WTC11 (cell line): Measurements from ENCODE around the gene SOAT2. TPM values are rescaled to one million over a fixed set of nuclear protein-coding genes. Genes with fewer than 3 reads are reported as not detected.

ENCODE experiments used
- ATAC-seq: fragments of 200-7000 bp; cut with Tn5 transposase; 2 replicates; pipeline ENCODE4 v1.10.0; 2021; ENCODE audit warnings: mild to moderate bottlenecking, moderate library complexity
- CTCF ChIA-PET: fragments of 300-600 bp; sonication (Branson Sonifier 250); formaldehyde crosslinking; loops from one replicate; lab custom pipeline; 2021; ENCODE audit warnings: antibody characterized with exemption; lab: Charles Lee
- POLR2A ChIA-PET: fragments of 350-600 bp; sonication (Branson Sonifier 250); formaldehyde crosslinking; loops from one replicate; lab custom pipeline; 2021; ENCODE audit warnings: antibody characterized with exemption; lab: Charles Lee
- DNase-seq: peaks from one replicate; pipeline ENCODE4 v3.0.0; 2021; ENCODE audit warnings: low spot score
- H3K27ac Mint-ChIP-seq: 2 replicates; pipeline ENCODE4 v1.8.0; 2021; ENCODE audit warnings: mixed read lengths
- H3K27me3 Mint-ChIP-seq: 2 replicates; pipeline ENCODE4 v1.8.0; 2021; ENCODE audit warnings: low read depth, mild to moderate bottlenecking, moderate library complexity, mixed read lengths
- H3K36me3 Mint-ChIP-seq: 2 replicates; pipeline ENCODE4 v1.8.0; 2021; ENCODE audit warnings: mixed read lengths
- H3K4me1 Mint-ChIP-seq: 2 replicates; pipeline ENCODE4 v1.8.0; 2022; ENCODE audit warnings: mixed read lengths
- H3K4me3 Mint-ChIP-seq: 2 replicates; pipeline ENCODE4 v1.8.0; 2021; ENCODE audit warnings: mild to moderate bottlenecking, moderate library complexity, mixed read lengths
- H3K9me3 Mint-ChIP-seq: 2 replicates; pipeline ENCODE4 v1.8.0; 2021; ENCODE audit warnings: mixed read lengths
- ATF3 ChIP-seq: sonication (generic); formaldehyde crosslinking; conservative IDR thresholded peaks from 2 replicates; pipeline ENCODE4 v1.8.1; 2022; ENCODE audit warnings: mild to moderate bottlenecking, missing genetic modification reagents
- CBFB ChIP-seq: sonication (generic); formaldehyde crosslinking; IDR thresholded peaks from 2 replicates; pipeline ENCODE4 v1.8.1; 2022; ENCODE audit warnings: mild to moderate bottlenecking, low read depth, missing genetic modification reagents
- ERG ChIP-seq: fragments of 250-450 bp; sonication (Bioruptor Pico); IDR thresholded peaks from 2 replicates; pipeline ENCODE4 v1.8.0; 2021; ENCODE audit warnings: mild to moderate bottlenecking
- FOXJ3 ChIP-seq: sonication (generic); formaldehyde crosslinking; IDR thresholded peaks from 2 replicates; pipeline ENCODE4 v1.9.0; 2021; ENCODE audit warnings: missing genetic modification reagents, mild to moderate bottlenecking, borderline replicate concordance
- GRHL2 ChIP-seq: fragments of 250-450 bp; sonication (Bioruptor Pico); IDR thresholded peaks from 2 replicates; pipeline ENCODE4 v1.8.0; 2022; ENCODE audit warnings: mild to moderate bottlenecking, moderate library complexity; ENCODE audit not compliant: insufficient replicate concordance, severe bottlenecking
- IRF2 ChIP-seq: sonication (generic); formaldehyde crosslinking; IDR thresholded peaks from 2 replicates; pipeline ENCODE4 v1.8.0; 2022; ENCODE audit warnings: low read depth, missing genetic modification reagents, borderline replicate concordance
- JUN ChIP-seq: sonication (generic); formaldehyde crosslinking; IDR thresholded peaks from 2 replicates; pipeline ENCODE4 v1.8.0; 2023; ENCODE audit warnings: mild to moderate bottlenecking, missing genetic modification reagents
- PRRX2 ChIP-seq: fragments of 250-450 bp; sonication (Bioruptor Pico); IDR thresholded peaks from 2 replicates; pipeline ENCODE4 v1.8.0; 2021; ENCODE audit warnings: mild to moderate bottlenecking
- SP1 ChIP-seq: sonication (generic); formaldehyde crosslinking; conservative IDR thresholded peaks from 2 replicates; pipeline ENCODE4 v1.8.1; 2022; ENCODE audit warnings: missing genetic modification reagents
- TP53 ChIP-seq: sonication (generic); formaldehyde crosslinking; IDR thresholded peaks from 2 replicates; pipeline ENCODE4 v1.8.1; 2023; ENCODE audit warnings: mild to moderate bottlenecking, missing genetic modification reagents
- ZNF263 ChIP-seq: sonication (generic); formaldehyde crosslinking; IDR thresholded peaks from 2 replicates; pipeline ENCODE4 v1.8.1; 2022; ENCODE audit warnings: low read depth, mild to moderate bottlenecking, moderate library complexity, missing genetic modification reagents
- total RNA-seq: library from RNA; stranded (reverse); gene quantifications from 3 replicates; pipeline ENCODE4 v1.2.3, GENCODE V29; 2021
- TF ChIP-seq, protein P1 (sequence below): sonication (generic); formaldehyde crosslinking; IDR thresholded peaks from 2 replicates; pipeline ENCODE4 v1.8.0; 2023; ENCODE audit warnings: missing genetic modification reagents, mild to moderate bottlenecking, borderline replicate concordance
- TF ChIP-seq, protein P2 (sequence below): sonication (generic); formaldehyde crosslinking; IDR thresholded peaks from 2 replicates; pipeline ENCODE4 v1.8.0; 2022; ENCODE audit warnings: mild to moderate bottlenecking, missing genetic modification reagents
- TF ChIP-seq, protein P3 (sequence below): sonication (generic); formaldehyde crosslinking; IDR thresholded peaks from 2 replicates; pipeline ENCODE4 v1.8.1; 2023; ENCODE audit warnings: mild to moderate bottlenecking, missing genetic modification reagents, borderline replicate concordance

SOAT2 gene
- total RNA-seq, 1 experiment from 2014 or later: not detected

DNA sequence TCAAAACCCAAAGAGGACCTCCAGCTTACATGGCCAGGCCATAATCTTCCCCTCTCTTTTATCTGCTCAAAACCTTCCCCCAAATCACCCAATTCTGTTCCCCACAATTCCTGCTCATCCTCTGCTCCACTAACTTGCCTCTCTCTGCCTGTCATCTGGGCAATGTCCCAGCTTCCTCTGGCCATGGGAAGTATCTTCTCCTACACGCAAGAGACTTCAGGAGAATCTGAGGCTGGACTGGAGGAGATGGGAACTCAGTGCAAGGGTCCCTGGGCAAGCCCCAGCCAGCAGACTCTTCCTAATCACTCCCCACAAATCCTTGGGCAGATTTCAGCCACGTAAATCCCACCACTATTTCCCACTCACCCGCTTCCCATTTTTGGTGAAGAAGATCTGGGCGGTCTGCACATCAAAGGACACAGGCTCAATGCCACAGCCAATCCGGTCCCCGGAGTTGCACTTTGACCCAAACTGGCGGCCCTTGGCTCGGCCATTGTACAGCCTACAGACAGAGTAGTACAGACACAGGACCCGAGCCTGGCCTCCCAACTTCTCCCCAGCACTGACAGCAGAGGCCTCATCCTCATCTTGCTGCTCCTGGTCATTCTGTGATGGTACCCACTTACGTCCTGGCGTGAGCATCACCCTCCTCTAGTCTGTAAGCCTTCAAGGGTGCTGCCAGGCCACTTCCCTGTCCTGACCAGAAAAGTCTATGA, 28.8 kb upstream of the SOAT2 start:
- Mint-ChIP-seq H3K4me1 (peaks cover 27% of the 10 kb centered on the region), H3K9me3 (no peaks in the 10 kb centered on the region), H3K4me3 (no peak overlapping the region), H3K36me3 (peaks cover 12% of the 10 kb centered on the region; the same call in 1 of the 2 replicates)
- ChIA-PET POLR2A (no interaction called here), CTCF (interaction anchor here (1.0 to 4.3 kb wide), 3 partner anchors 9 to 123 kb away, joined by 7 to 38 read pairs (median 8); partner anchors contain the start of gene IGFBP6)
- no peak for ATAC-seq
- DNase-seq: no peak
- TF ChIP-seq, protein P1, sequence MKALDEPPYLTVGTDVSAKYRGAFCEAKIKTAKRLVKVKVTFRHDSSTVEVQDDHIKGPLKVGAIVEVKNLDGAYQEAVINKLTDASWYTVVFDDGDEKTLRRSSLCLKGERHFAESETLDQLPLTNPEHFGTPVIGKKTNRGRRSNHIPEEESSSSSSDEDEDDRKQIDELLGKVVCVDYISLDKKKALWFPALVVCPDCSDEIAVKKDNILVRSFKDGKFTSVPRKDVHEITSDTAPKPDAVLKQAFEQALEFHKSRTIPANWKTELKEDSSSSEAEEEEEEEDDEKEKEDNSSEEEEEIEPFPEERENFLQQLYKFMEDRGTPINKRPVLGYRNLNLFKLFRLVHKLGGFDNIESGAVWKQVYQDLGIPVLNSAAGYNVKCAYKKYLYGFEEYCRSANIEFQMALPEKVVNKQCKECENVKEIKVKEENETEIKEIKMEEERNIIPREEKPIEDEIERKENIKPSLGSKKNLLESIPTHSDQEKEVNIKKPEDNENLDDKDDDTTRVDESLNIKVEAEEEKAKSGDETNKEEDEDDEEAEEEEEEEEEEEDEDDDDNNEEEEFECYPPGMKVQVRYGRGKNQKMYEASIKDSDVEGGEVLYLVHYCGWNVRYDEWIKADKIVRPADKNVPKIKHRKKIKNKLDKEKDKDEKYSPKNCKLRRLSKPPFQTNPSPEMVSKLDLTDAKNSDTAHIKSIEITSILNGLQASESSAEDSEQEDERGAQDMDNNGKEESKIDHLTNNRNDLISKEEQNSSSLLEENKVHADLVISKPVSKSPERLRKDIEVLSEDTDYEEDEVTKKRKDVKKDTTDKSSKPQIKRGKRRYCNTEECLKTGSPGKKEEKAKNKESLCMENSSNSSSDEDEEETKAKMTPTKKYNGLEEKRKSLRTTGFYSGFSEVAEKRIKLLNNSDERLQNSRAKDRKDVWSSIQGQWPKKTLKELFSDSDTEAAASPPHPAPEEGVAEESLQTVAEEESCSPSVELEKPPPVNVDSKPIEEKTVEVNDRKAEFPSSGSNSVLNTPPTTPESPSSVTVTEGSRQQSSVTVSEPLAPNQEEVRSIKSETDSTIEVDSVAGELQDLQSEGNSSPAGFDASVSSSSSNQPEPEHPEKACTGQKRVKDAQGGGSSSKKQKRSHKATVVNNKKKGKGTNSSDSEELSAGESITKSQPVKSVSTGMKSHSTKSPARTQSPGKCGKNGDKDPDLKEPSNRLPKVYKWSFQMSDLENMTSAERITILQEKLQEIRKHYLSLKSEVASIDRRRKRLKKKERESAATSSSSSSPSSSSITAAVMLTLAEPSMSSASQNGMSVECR (CRISPR knock-in tag): no peak
- TF ChIP-seq, all 79 proteins: peak for 0
- no peaks in the 10 kb centered on the region; the same call in none of the 2 replicates for H3K27me3 Mint-ChIP-seq
- H3K27ac Mint-ChIP-seq: no peak overlapping the region

DNA sequence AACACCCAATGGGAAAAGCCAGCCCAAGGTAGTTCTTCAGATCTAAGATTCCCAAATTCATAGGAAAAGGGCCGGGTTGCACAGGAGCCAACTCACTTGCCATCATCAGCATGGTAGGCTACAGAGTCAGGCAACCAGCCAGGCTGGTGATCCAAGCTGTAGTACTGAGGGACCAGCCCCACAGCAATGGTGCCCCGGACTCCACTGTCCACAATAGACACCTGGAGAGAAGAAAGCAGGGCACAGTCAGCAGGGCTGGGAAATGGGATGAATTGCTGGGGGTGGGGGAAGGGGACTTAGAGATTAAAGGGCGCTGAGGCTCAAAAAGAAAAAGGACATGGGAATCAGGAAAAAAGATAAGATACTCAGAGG, 28.3 kb upstream of the SOAT2 start:
- CTCF ChIA-PET: interaction anchor here (1.3 kb wide), 1 partner anchor 24 kb away, joined by 4 read pairs; no protein-coding TSS in a partner anchor
- Mint-ChIP-seq H3K36me3 (peaks cover 12% of the 10 kb centered on the region; the same call in 1 of the 2 replicates), H3K4me3 (no peak overlapping the region), H3K27me3 (peaks cover 4% of the 10 kb centered on the region), H3K9me3 (no peaks in the 10 kb centered on the region), H3K27ac (no peak overlapping the region), H3K4me1 (peaks cover 26% of the 10 kb centered on the region)
- ATAC-seq (no peak), DNase-seq (no peak)
- POLR2A ChIA-PET: no interaction called here
- no peak for TF ChIP-seq TP53
- TF ChIP-seq ZNF263 (CRISPR knock-in tag): no peak
- TF ChIP-seq, protein P2, sequence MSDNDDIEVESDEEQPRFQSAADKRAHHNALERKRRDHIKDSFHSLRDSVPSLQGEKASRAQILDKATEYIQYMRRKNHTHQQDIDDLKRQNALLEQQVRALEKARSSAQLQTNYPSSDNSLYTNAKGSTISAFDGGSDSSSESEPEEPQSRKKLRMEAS (CRISPR knock-in tag): no peak
- TF ChIP-seq, protein P3, sequence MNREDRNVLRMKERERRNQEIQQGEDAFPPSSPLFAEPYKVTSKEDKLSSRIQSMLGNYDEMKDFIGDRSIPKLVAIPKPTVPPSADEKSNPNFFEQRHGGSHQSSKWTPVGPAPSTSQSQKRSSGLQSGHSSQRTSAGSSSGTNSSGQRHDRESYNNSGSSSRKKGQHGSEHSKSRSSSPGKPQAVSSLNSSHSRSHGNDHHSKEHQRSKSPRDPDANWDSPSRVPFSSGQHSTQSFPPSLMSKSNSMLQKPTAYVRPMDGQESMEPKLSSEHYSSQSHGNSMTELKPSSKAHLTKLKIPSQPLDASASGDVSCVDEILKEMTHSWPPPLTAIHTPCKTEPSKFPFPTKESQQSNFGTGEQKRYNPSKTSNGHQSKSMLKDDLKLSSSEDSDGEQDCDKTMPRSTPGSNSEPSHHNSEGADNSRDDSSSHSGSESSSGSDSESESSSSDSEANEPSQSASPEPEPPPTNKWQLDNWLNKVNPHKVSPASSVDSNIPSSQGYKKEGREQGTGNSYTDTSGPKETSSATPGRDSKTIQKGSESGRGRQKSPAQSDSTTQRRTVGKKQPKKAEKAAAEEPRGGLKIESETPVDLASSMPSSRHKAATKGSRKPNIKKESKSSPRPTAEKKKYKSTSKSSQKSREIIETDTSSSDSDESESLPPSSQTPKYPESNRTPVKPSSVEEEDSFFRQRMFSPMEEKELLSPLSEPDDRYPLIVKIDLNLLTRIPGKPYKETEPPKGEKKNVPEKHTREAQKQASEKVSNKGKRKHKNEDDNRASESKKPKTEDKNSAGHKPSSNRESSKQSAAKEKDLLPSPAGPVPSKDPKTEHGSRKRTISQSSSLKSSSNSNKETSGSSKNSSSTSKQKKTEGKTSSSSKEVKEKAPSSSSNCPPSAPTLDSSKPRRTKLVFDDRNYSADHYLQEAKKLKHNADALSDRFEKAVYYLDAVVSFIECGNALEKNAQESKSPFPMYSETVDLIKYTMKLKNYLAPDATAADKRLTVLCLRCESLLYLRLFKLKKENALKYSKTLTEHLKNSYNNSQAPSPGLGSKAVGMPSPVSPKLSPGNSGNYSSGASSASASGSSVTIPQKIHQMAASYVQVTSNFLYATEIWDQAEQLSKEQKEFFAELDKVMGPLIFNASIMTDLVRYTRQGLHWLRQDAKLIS: no peak
- TF ChIP-seq ERG (CRISPR knock-in tag): no peak
- TF ChIP-seq FOXJ3 (CRISPR knock-in tag): no peak
- TF ChIP-seq GRHL2: no peak
- no peak for TF ChIP-seq ATF3 (CRISPR knock-in tag)
- no peak for TF ChIP-seq SP1 (CRISPR knock-in tag)
- no peak for TF ChIP-seq PRRX2 (CRISPR knock-in tag)
- no peak for TF ChIP-seq IRF2 (CRISPR knock-in tag)
- no peak for TF ChIP-seq JUN (CRISPR knock-in tag)
- TF ChIP-seq CBFB (CRISPR knock-in tag): no peak
